ENCODE results near the gene HSPB8. TPM values are rescaled to one million over a fixed set of nuclear protein-coding genes. Genes with fewer than 3 reads are reported as not detected.

Gene HSPB8, protein sequence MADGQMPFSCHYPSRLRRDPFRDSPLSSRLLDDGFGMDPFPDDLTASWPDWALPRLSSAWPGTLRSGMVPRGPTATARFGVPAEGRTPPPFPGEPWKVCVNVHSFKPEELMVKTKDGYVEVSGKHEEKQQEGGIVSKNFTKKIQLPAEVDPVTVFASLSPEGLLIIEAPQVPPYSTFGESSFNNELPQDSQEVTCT
- total RNA-seq (2022; extraction: Qiagen RNA extraction; ENCODE audit: low read depth), result 13.0 to 20.4 TPM (median 16.5 TPM) in 5 replicates

DNA sequence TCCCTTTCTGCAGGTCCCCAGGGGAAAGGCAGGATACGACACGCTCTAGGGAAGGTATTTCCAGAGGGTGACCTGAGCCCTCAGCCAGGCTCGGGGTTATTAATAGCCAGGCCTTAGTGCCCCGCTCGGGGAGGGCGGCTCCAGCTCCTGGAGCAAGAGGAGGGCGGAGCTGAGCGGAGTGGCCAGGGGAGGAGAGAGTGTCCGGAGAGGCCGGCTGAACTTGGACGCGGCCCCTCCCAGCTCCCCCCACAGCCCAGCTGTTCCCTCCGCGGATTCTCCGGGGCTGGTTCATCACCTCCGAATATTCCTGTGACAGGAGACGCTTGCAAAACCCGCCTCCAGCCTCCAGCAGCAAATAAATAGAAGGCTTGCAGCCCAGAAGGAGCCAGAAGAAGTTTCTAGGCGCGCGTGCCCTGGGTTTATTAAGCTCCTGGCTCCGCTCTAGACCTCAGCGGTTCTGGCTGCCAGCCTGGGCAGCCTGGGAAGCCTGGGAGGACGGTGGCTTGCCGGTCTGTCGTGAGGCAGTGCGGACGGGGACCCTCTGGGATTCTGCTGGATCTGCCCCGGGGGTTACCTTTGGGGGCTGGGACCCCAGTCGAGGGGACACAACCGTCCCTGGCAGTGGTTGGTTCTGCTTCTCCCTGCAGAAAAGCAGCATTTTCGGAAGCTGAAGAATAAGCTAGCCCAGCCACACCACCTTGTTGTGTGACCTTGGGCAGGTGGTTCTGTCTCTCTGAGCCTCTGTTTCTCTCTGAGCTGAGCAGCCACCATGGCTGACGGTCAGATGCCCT is at the start of gene HSPB8:
Gene HSPB8, plus strand, starts transcription at position 388 of the 791 bp plus-strand sequence. Its CDS starts 382 bp downstream, at position 770.

Other genes starting within 250 kb of the HSPB8 start
- not detected in 5 replicates for gene SRRM4, start 197.4 kb upstream of the HSPB8 start, total RNA-seq (2022; extraction: Qiagen RNA extraction; ENCODE audit: low read depth)
- not detected in 5 replicates for gene CCDC60, start 155.8 kb downstream of the HSPB8 start, total RNA-seq (2022; extraction: Qiagen RNA extraction; ENCODE audit: low read depth)

All from A549 treated with RU486 at 1 μM for 4 hours (cell line).